ENCODE data around the gene PREX1. TPM values are rescaled to one million over a fixed set of nuclear protein-coding genes. Genes with fewer than 3 reads are reported as not detected.

The PREX1 gene
- total and polyA plus RNA-seq, 2 experiments from 2014 or later: 2.4 to 10.3 TPM

- TF ChIP-seq ETS1 (IDR thresholded peaks at IDR 0.05) (no peak), STAT1 (IDR thresholded peaks at IDR 0.05; ENCODE audit: unreplicated experiment) (no peak)
These were observed 177.9 kb downstream of the PREX1 start (continued) for GRCh38 chr20:48649868-48650267.

GRCh38 chr20:48649104-48649626 is 178.6 kb downstream of the PREX1 start:
- Histone ChIP-seq H3K4me2 (no peak overlapping the region), H3K79me2 (replicated peaks; ENCODE audit: insufficient read depth) (no peaks in the 10 kb centered on the region), H2AFZ (no peak overlapping the region), H3K4me1 (ENCODE audit: insufficient read depth) (no peaks in the 10 kb centered on the region), H3K9me2 (ENCODE audit: insufficient read depth) (no peaks in the 10 kb centered on the region), H3K27ac (ENCODE audit: low read depth) (no peak overlapping the region), H3K27me3 (ENCODE audit: insufficient read depth) (no peaks in the 10 kb centered on the region), H3K36me3 (ENCODE audit: insufficient read depth) (no peaks in the 10 kb centered on the region; the same call in 1 of the 2 replicates), H3K4me3 (no peak overlapping the region), H3F3A (replicated peaks; ENCODE audit: low read depth) (no peaks in the 10 kb centered on the region), H4K20me1 (replicated peaks; ENCODE audit: insufficient read depth) (no peaks in the 10 kb centered on the region)
- Mint-ChIP-seq H3K4me3 (no peak overlapping the region), H3K36me3 (ENCODE audit: low read depth) (peaks cover 21% of the 10 kb centered on the region), H3K9me3 (no peaks in the 10 kb centered on the region), H3K27ac (no peak overlapping the region), H3K27me3 (ENCODE audit: insufficient read depth, low read depth, poor library complexity) (peaks cover 4% of the 10 kb centered on the region), H3K4me1 (no peaks in the 10 kb centered on the region)
- ATAC-seq (no peak), DNase-seq (ENCODE audit: low spot score) (no peak)
- TF ChIP-seq ZNF462 (CRISPR knock-in tag; IDR thresholded peaks at IDR 0.05): no peak
- no peak for TF ChIP-seq ZNF331 (CRISPR knock-in tag; IDR thresholded peaks at IDR 0.05; ENCODE audit: low read depth)
- TF ChIP-seq STAT1 (IDR thresholded peaks at IDR 0.05; ENCODE audit: unreplicated experiment): no peak
- TF ChIP-seq ZNF114 (CRISPR knock-in tag; IDR thresholded peaks at IDR 0.05): no peak
- TF ChIP-seq CREB1 (CRISPR knock-in tag; IDR thresholded peaks at IDR 0.05; ENCODE audit: low read depth): no peak
- TF ChIP-seq NANOG (IDR thresholded peaks at IDR 0.05; ENCODE audit: borderline replicate concordance): no peak
- no peak for TF ChIP-seq ETS1 (IDR thresholded peaks at IDR 0.05)
- TF ChIP-seq EZH2 (IDR thresholded peaks at IDR 0.05; ENCODE audit: low read depth, unreplicated experiment): no peak
- TF ChIP-seq POLR2AphosphoS5 (IDR thresholded peaks at IDR 0.05; ENCODE audit: low read depth): no peak
- no peak for TF ChIP-seq EZH2phosphoT487 (IDR thresholded peaks at IDR 0.05; ENCODE audit: unreplicated experiment)
- no peak for TF ChIP-seq REST (IDR thresholded peaks at IDR 0.05; ENCODE audit: unreplicated experiment)
- TF ChIP-seq JUNB (IDR thresholded peaks at IDR 0.05; ENCODE audit: unreplicated experiment): no peak
